Measurements from ENCODE around the gene NFASC. TPM values are rescaled to one million over a fixed set of nuclear protein-coding genes. Genes with fewer than 3 reads are reported as not detected.
A peak's percentile ranks its signal among the peaks of the same experiment; 100 is the strongest.

NFASC gene
- total and polyA plus RNA-seq, 9 of the 15 experiments (the other 6 are each of a cell fraction or from before 2014, with no cell fraction given) = 0.03 to 0.16 (median 0.06) TPM; not detected in 6

DNA sequence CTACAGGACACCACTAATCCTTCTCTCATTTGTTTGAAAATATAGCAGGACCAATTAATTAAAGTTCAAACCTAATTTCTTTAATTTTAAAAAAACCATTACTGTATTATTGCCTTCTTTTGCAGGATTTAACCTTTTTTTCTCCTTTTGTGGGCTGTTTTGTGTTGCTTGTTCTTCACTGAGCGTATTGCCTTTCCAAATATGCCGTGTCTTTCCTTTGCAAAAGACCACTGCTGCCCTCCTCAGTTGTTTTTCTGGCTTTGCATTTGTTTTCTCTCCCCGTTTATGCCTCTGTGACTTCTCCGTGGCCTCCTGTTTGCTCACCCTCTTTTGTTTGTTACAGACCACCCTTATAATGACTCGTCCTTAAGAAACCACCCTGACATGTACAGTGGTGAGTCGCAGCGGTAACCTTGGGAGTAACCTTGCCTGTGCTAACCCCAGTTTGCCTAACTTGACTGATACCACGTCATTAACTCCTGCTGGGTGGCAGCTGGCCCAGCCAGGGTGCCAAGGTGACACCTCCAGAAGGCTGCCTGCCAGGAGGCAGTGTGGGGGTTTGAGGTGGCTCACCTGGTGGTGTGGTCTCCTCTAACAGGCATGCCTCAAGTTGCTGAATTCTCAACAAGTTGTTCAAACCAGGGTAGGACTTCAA, 91.2 kb downstream of the NFASC start (continued):
- TF ChIP-seq, protein P1, sequence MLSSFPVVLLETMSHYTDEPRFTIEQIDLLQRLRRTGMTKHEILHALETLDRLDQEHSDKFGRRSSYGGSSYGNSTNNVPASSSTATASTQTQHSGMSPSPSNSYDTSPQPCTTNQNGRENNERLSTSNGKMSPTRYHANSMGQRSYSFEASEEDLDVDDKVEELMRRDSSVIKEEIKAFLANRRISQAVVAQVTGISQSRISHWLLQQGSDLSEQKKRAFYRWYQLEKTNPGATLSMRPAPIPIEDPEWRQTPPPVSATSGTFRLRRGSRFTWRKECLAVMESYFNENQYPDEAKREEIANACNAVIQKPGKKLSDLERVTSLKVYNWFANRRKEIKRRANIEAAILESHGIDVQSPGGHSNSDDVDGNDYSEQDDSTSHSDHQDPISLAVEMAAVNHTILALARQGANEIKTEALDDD (IDR thresholded peaks at IDR 0.05) = 0 out of 2 replicates have a peak, but pooled peaks have one; percentile 43
- TF ChIP-seq CEBPB (tag; IDR thresholded peaks at IDR 0.05) = no peak

GRCh38 chr1:204962742-204963632, 92.3 kb downstream of the NFASC start:
- no peaks in the 10 kb centered on the region for H3K9me3 ChIP-seq (replicated peaks; ENCODE audit: control insufficient read depth, insufficient read depth, low read depth, low read length)
- no peak overlapping the region for H2AFZ ChIP-seq (ENCODE audit: low read depth, low read length)
- CTCF ChIA-PET (ENCODE audit: low intra/inter-chr PET ratio) = no interaction called here
- no peaks in the 10 kb centered on the region for H3K9me1 ChIP-seq (ENCODE audit: control insufficient read depth, insufficient read depth, low read length)
- 9% methylated on average over 6 of the region's 6 CpGs for WGBS (ENCODE audit: insufficient coverage, low coverage, missing lambda C conversion rate)
- peaks cover 26 to 54% of the 10 kb centered on the region in 2 experiments for H3K27me3 ChIP-seq (ENCODE audit: control insufficient read depth in 2 of 2, insufficient read depth in 2 of 2, low read length in 2 of 2)
- intact Hi-C loops (cut with micrococcal nuclease) = loop anchor here (5.0 kb wide), 2 partner anchors 136 to 156 kb away; no protein-coding TSS in a partner anchor
- DNase-seq (ENCODE audit: extremely low read depth in 1 of 4, low spot score in 3 of 4) (no peak), ATAC-seq (no peak), FAIRE-seq (no peak)
- POLR2A ChIA-PET = interaction anchor here (0.6 to 1.0 kb wide), 4 partner anchors 14 to 402 kb away, joined by 3 read pairs; no protein-coding TSS in a partner anchor
- in situ Hi-C loops (cut with MboI) = no loop called here
- H3K9ac ChIP-seq (ENCODE audit: insufficient read depth in 1 of 2, low read depth in 2 of 2, low read length in 2 of 2) = no peak overlapping the region
- no peaks in the 10 kb centered on the region for H3K79me2 ChIP-seq (ENCODE audit: control insufficient read depth, insufficient read depth, low read length)
- H3K4me3 ChIP-seq = no peak overlapping the region
- no peak overlapping the region for H3K4me2 ChIP-seq (ENCODE audit: insufficient read depth, low read length)
- no peaks in the 10 kb centered on the region for H4K20me1 ChIP-seq (replicated peaks; ENCODE audit: control insufficient read depth, insufficient read depth, low read length)
- H3K36me3 ChIP-seq (ENCODE audit: control insufficient read depth, insufficient read depth, low read length) = no peaks in the 10 kb centered on the region
- no peak overlapping the region for H3K27ac ChIP-seq (ENCODE audit: extremely low read depth, low read depth, low read length)
- H3K4me1 ChIP-seq (replicated peaks in 1 of 2; ENCODE audit: control insufficient read depth in 2 of 2, insufficient read depth in 2 of 2, low read length in 2 of 2) = peaks cover 0 to 11% of the 10 kb centered on the region in 2 experiments; a peak in 3 of 5 replicates
- BruUV-seq (replicated peaks) = no TSS peak
- TF ChIP-seq SIN3B (IDR thresholded peaks at IDR 0.05; ENCODE audit: low read depth) = no peak
- no peak for TF ChIP-seq ETV6 (IDR thresholded peaks at IDR 0.05; ENCODE audit: borderline replicate concordance in 1 of 2, low read depth in 2 of 2, low read length in 1 of 2)
- TF ChIP-seq ETV6 (CRISPR knock-in tag; IDR thresholded peaks at IDR 0.05; ENCODE audit: borderline replicate concordance) = no peak
- TF ChIP-seq ZFPM2 (CRISPR knock-in tag; IDR thresholded peaks at IDR 0.05) = no peak
- TF ChIP-seq FOXK2 (conservative IDR thresholded peaks at IDR 0.05 in 1 of 2, IDR thresholded peaks at IDR 0.05 in 1 of 2; ENCODE audit: low read depth in 2 of 2) = no peak
- no peak for TF ChIP-seq HIVEP1 (CRISPR knock-in tag; IDR thresholded peaks at IDR 0.05)
- no peak for TF ChIP-seq ATF6 (CRISPR knock-in tag; IDR thresholded peaks at IDR 0.05)
- TF ChIP-seq HMG20A (CRISPR knock-in tag; conservative IDR thresholded peaks at IDR 0.05) = no peak
- no peak for TF ChIP-seq RBM25 (IDR thresholded peaks at IDR 0.05; ENCODE audit: low read depth, low read length, severe bottlenecking)
- no peak for TF ChIP-seq ZNF134 (CRISPR knock-in tag; conservative IDR thresholded peaks at IDR 0.05)
- no peak for TF ChIP-seq ZFP36 (IDR thresholded peaks at IDR 0.05; ENCODE audit: low read depth, low read length, partially characterized antibody)
- TF ChIP-seq ZNF431 (CRISPR knock-in tag; IDR thresholded peaks at IDR 0.05) = no peak

All from K562 (cell line).